HepG2 (cell line): ENCODE data around the gene CRYBA2. TPM values are rescaled to one million over a fixed set of nuclear protein-coding genes. Genes with fewer than 3 reads are reported as not detected.

ENCODE experiments used
- BHLHE40 ChIP-seq: IDR thresholded peaks from 2 replicates; pipeline ENCODE4 v1.6.1; 2011; ENCODE audit warnings: low read length, improper control_type of control experiment
- BRCA1 ChIP-seq: sonication (generic); formaldehyde crosslinking; IDR thresholded peaks from 2 replicates; pipeline ENCODE4 v1.4.0; 2020; ENCODE audit warnings: missing genetic modification reagents
- DMAP1 ChIP-seq: IDR thresholded peaks from 2 replicates; pipeline ENCODE4 v1.6.1; 2016
- KLF11 ChIP-seq: IDR thresholded peaks from 2 replicates; pipeline ENCODE4 v1.6.1; 2016; ENCODE audit warnings: missing compliant biosample characterization
- MAFK ChIP-seq, 2 experiments: IDR thresholded peaks in 1 of 2; conservative IDR thresholded peaks in 1 of 2; 2 replicates each; pipeline ENCODE4 v1.6.1; 2011; ENCODE audit warnings: improper control_type of control experiment in 2 of 2, low read length in 2 of 2
- NONO ChIP-seq, 2 experiments: fragments of 450-650 bp in 1 of 2; sonication (generic) in 1 of 2; formaldehyde crosslinking in 1 of 2; IDR thresholded peaks in 1 of 2; conservative IDR thresholded peaks in 1 of 2; 2 replicates each; pipeline versions ENCODE4 v1.6.1 to v1.8.0; 2017 to 2022; ENCODE audit warnings: mild to moderate bottlenecking in 1 of 2, missing genetic modification reagents in 1 of 2, moderate library complexity in 1 of 2
- POLR2AphosphoS2 ChIP-seq: IDR thresholded peaks from 2 replicates; pipeline ENCODE4 v1.6.1; 2011; ENCODE audit warnings: low read depth, low read length, improper control_type of control experiment
- RXRA ChIP-seq: sonication (generic); formaldehyde crosslinking; IDR thresholded peaks from 2 replicates; pipeline ENCODE4 v1.5.1; 2020; ENCODE audit warnings: missing genetic modification reagents
- SOX13 ChIP-seq, 3 experiments: fragments of 450-650 bp in 1 of 3; sonication (generic) in 1 of 3; formaldehyde crosslinking in 1 of 3; IDR thresholded peaks in 2 of 3; conservative IDR thresholded peaks in 1 of 3; 2 replicates each; pipeline versions ENCODE4 v1.5.0 to v1.6.1; 2016 to 2020; ENCODE audit warnings: antibody characterized with exemption in 1 of 3, mild to moderate bottlenecking in 1 of 3, missing compliant biosample characterization in 1 of 3, missing genetic modification reagents in 1 of 3, moderate library complexity in 1 of 3
- TOE1 ChIP-seq: sonication (generic); formaldehyde crosslinking; IDR thresholded peaks from 2 replicates; pipeline ENCODE4 v1.4.0; 2020; ENCODE audit warnings: mild to moderate bottlenecking, missing genetic modification reagents
- ZBTB37 ChIP-seq: sonication (generic); formaldehyde crosslinking; IDR thresholded peaks from 2 replicates; pipeline ENCODE4 v1.4.0; 2020; ENCODE audit warnings: mild to moderate bottlenecking, missing genetic modification reagents
- ZFP36L2 ChIP-seq: sonication (generic); formaldehyde crosslinking; IDR thresholded peaks from 2 replicates; pipeline ENCODE4 v1.4.0; 2020; ENCODE audit warnings: missing genetic modification reagents
- ZIK1 ChIP-seq: sonication (generic); formaldehyde crosslinking; IDR thresholded peaks from 2 replicates; pipeline ENCODE4 v1.5.0; 2020; ENCODE audit warnings: mild to moderate bottlenecking, low read depth, missing genetic modification reagents, borderline replicate concordance
- ZNF235 ChIP-seq: sonication (generic); formaldehyde crosslinking; IDR thresholded peaks from 2 replicates; pipeline ENCODE4 v1.8.1; 2023; ENCODE audit warnings: mild to moderate bottlenecking, missing genetic modification reagents, borderline replicate concordance
- ZNF441 ChIP-seq: sonication (generic); formaldehyde crosslinking; IDR thresholded peaks from 2 replicates; pipeline ENCODE4 v1.7.0; 2021; ENCODE audit warnings: missing genetic modification reagents, borderline replicate concordance
- ZNF788 ChIP-seq: sonication (generic); formaldehyde crosslinking; IDR thresholded peaks from 2 replicates; pipeline ENCODE4 v1.5.0; 2020; ENCODE audit warnings: mild to moderate bottlenecking, missing genetic modification reagents, borderline replicate concordance
- ZSCAN9 ChIP-seq: IDR thresholded peaks from 2 replicates; pipeline ENCODE4 v1.6.1; 2016; ENCODE audit warnings: borderline replicate concordance
- polyA plus RNA-seq, 8 experiments: library from polyadenylated mRNA; depleted of rRNA in 3 of 8; stranded (reverse) in 7 of 8; unstranded in 1 of 8; fragments of >200 nt; fragmentation: Illumina TruSeq in 4 of 8; extraction: Trizol in 4 of 8; gene quantifications; 2 replicates each; pipeline versions ENCODE4 v1.2.1 to v1.2.3, GENCODE V29; 2011 to 2016; ENCODE audit warnings: low read depth in 4 of 8, missing spikeins in 1 of 8, mixed read lengths in 1 of 8; ENCODE audit not compliant: insufficient read depth in 1 of 8
- total RNA-seq, 5 experiments: library from RNA; depleted of rRNA; stranded (reverse); fragments of >200 nt; fragmentation: Illumina TruSeq; extraction: Trizol; gene quantifications; 2 replicates each; pipeline ENCODE4 v1.2.3, GENCODE V29; 2016; ENCODE audit warnings: low read depth in 1 of 5
- TF ChIP-seq, protein P1 (sequence below): sonication (generic); formaldehyde crosslinking; IDR thresholded peaks from 2 replicates; pipeline ENCODE4 v1.4.0; 2020; ENCODE audit warnings: missing genetic modification reagents, mild to moderate bottlenecking, borderline replicate concordance
- TF ChIP-seq, protein P2 (sequence below): sonication (generic); formaldehyde crosslinking; IDR thresholded peaks from 2 replicates; pipeline ENCODE4 v1.8.1; 2023; ENCODE audit warnings: missing genetic modification reagents, inconsistent platforms, borderline replicate concordance
- TF ChIP-seq, protein P3 (sequence below): IDR thresholded peaks from 2 replicates; pipeline ENCODE4 v1.6.1; 2016; ENCODE audit warnings: mild to moderate bottlenecking
- TF ChIP-seq, protein P4 (sequence below): sonication (generic); formaldehyde crosslinking; conservative IDR thresholded peaks from 2 replicates; pipeline ENCODE4 v1.8.0; 2022; ENCODE audit warnings: mild to moderate bottlenecking, moderate library complexity, missing genetic modification reagents

Gene CRYBA2
- total and polyA plus RNA-seq, 2 of the 13 experiments (the other 11 are each of a cell fraction or from before 2014, with no cell fraction given): not detected

GRCh38 chr2:219001577-219002394 is 8.6 kb upstream of the CRYBA2 start (continued):
- peak; percentile 23; the same call in 1 of the 2 replicates for TF ChIP-seq ZNF788 (CRISPR knock-in tag)
- TF ChIP-seq SOX13 (IDR thresholded peaks at IDR 0.05): peak; percentile 68
- peak in 1 of 2 experiments; percentile 88; a peak in 2 of 4 replicates for TF ChIP-seq SOX13 (CRISPR knock-in tag; conservative IDR thresholded peaks at IDR 0.05 in 1 of 2, IDR thresholded peaks at IDR 0.05 in 1 of 2)
- TF ChIP-seq POLR2AphosphoS2: no peak
- no peak for TF ChIP-seq TOE1 (CRISPR knock-in tag)
- TF ChIP-seq ZNF441: peak; percentile 63; the same call in 1 of the 2 replicates
- TF ChIP-seq DMAP1 (CRISPR knock-in tag): no peak
- TF ChIP-seq, protein P1, sequence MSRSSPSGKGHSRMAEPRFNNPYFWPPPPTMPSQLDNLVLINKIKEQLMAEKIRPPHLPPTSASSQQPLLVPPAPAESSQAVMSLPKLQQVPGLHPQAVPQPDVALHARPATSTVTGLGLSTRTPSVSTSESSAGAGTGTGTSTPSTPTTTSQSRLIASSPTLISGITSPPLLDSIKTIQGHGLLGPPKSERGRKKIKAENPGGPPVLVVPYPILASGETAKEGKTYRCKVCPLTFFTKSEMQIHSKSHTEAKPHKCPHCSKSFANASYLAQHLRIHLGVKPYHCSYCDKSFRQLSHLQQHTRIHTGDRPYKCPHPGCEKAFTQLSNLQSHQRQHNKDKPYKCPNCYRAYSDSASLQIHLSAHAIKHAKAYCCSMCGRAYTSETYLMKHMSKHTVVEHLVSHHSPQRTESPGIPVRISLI: no peak
- TF ChIP-seq, protein P2, sequence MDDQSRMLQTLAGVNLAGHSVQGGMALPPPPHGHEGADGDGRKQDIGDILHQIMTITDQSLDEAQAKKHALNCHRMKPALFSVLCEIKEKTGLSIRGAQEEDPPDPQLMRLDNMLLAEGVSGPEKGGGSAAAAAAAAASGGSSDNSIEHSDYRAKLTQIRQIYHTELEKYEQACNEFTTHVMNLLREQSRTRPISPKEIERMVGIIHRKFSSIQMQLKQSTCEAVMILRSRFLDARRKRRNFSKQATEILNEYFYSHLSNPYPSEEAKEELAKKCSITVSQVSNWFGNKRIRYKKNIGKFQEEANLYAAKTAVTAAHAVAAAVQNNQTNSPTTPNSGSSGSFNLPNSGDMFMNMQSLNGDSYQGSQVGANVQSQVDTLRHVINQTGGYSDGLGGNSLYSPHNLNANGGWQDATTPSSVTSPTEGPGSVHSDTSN (CRISPR knock-in tag): no peak
- no peak for TF ChIP-seq MAFK (conservative IDR thresholded peaks at IDR 0.05 in 1 of 2, IDR thresholded peaks at IDR 0.05 in 1 of 2; ENCODE audit: low read length in 2 of 2)
- TF ChIP-seq BRCA1 (CRISPR knock-in tag): no peak; the same call in 1 of the 2 replicates
- TF ChIP-seq ZBTB37 (CRISPR knock-in tag): peak; percentile 73; the same call in 1 of the 2 replicates
- TF ChIP-seq KLF11: no peak
- TF ChIP-seq NONO (IDR thresholded peaks at IDR 0.05): no peak
- peak; percentile 93 for TF ChIP-seq NONO (CRISPR knock-in tag; conservative IDR thresholded peaks at IDR 0.05)
- no peak for TF ChIP-seq ZIK1 (CRISPR knock-in tag)
- peak; percentile 42 for TF ChIP-seq RXRA (CRISPR knock-in tag)
- no peak for TF ChIP-seq ZSCAN9 (CRISPR knock-in tag)
- TF ChIP-seq ZNF235: peak; percentile 92; the same call in 1 of the 2 replicates
- TF ChIP-seq, protein P3, sequence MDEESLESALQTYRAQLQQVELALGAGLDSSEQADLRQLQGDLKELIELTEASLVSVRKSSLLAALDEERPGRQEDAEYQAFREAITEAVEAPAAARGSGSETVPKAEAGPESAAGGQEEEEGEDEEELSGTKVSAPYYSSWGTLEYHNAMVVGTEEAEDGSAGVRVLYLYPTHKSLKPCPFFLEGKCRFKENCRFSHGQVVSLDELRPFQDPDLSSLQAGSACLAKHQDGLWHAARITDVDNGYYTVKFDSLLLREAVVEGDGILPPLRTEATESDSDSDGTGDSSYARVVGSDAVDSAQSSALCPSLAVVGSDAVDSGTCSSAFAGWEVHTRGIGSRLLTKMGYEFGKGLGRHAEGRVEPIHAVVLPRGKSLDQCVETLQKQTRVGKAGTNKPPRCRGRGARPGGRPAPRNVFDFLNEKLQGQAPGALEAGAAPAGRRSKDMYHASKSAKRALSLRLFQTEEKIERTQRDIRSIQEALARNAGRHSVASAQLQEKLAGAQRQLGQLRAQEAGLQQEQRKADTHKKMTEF (CRISPR knock-in tag): peak; percentile 85; the same call in 1 of the 2 replicates
- no peak for TF ChIP-seq ZFP36L2 (CRISPR knock-in tag)
- no peak; the same call in 1 of the 2 replicates for TF ChIP-seq BHLHE40
- TF ChIP-seq, protein P4, sequence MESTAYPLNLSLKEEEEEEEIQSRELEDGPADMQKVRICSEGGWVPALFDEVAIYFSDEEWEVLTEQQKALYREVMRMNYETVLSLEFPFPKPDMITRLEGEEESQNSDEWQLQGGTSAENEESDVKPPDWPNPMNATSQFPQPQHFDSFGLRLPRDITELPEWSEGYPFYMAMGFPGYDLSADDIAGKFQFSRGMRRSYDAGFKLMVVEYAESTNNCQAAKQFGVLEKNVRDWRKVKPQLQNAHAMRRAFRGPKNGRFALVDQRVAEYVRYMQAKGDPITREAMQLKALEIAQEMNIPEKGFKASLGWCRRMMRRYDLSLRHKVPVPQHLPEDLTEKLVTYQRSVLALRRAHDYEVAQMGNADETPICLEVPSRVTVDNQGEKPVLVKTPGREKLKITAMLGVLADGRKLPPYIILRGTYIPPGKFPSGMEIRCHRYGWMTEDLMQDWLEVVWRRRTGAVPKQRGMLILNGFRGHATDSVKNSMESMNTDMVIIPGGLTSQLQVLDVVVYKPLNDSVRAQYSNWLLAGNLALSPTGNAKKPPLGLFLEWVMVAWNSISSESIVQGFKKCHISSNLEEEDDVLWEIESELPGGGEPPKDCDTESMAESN (CRISPR knock-in tag): no peak
